AG09309 (cell line): ENCODE data around the gene MCCC1.

ENCODE experiments used
- DNase-seq: peaks from one replicate; pipeline ENCODE4 v3.0.0-alpha.2; 2010; ENCODE audit warnings: low read depth
- H3K4me3 ChIP-seq: 2 replicates; pipeline ENCODE4 v1.5.1; 2011; ENCODE audit warnings: mild to moderate bottlenecking, low read depth, low read length, moderate library complexity; ENCODE audit not compliant: control insufficient read depth
- CTCF ChIP-seq: IDR thresholded peaks from 2 replicates; pipeline ENCODE4 v1.5.1; 2011; ENCODE audit warnings: mild to moderate bottlenecking, low read depth, low read length, inconsistent platforms; ENCODE audit not compliant: insufficient read depth, control insufficient read depth; ENCODE audit errors: missing control alignments

Gene MCCC1

GRCh38 chr3:183131186-183131725 is 32.0 kb upstream of the MCCC1 start:
- no peak overlapping the region for H3K4me3 ChIP-seq
- no peak for TF ChIP-seq CTCF
- no peak for DNase-seq

DNA sequence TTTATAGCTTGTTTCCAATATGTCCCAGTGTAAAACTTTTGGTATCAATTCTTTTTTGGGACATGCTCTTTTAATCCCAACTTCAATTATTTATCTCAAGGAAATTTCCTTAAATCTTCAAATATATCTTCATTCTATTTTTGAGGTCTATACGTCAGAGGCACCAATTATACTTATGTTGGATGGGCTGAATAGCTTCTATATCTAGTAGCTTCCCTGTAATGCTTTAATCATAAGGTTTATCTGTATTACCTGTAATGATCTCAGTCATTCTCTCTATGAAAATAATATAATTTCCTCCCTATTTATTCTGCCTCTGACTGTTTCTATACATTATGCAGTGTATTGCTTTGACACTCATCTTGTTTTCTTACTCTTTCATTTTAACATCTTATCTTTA is 29.9 kb upstream of the MCCC1 start:
- H3K4me3 ChIP-seq = no peak overlapping the region
- no peak for TF ChIP-seq CTCF
- DNase-seq = no peak

GRCh38 chr3:183128709-183129108 is 29.4 kb upstream of the MCCC1 start:
- DNase-seq = no peak
- no peak overlapping the region for H3K4me3 ChIP-seq
- no peak for TF ChIP-seq CTCF

DNA sequence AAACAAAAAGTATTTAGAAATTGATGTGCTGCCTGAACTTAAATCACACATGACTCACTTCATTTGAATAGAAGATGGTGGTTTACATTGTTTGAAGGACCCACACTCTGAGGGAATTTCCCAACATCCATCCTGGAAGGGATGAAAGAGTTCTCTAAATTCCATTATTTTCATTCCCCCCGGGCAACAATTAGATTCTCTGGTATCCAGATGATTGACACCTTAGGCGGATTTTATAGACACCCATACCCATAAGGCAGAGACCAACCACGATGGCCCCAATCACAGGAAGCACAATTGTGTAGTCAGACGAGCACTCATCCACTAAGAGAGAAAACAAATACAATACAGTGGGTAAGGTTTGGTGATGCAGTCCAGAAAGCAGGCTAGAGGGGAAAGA is 24.6 kb upstream of the MCCC1 start:
- no peak overlapping the region for H3K4me3 ChIP-seq
- DNase-seq = no peak
- TF ChIP-seq CTCF = no peak

- peak; percentile 32 for DNase-seq
- peak; percentile 66 for TF ChIP-seq CTCF
- H3K4me3 ChIP-seq = no peak overlapping the region
Measured at GRCh38 chr3:183122257-183122932, 23.1 kb upstream of the MCCC1 start.

DNA sequence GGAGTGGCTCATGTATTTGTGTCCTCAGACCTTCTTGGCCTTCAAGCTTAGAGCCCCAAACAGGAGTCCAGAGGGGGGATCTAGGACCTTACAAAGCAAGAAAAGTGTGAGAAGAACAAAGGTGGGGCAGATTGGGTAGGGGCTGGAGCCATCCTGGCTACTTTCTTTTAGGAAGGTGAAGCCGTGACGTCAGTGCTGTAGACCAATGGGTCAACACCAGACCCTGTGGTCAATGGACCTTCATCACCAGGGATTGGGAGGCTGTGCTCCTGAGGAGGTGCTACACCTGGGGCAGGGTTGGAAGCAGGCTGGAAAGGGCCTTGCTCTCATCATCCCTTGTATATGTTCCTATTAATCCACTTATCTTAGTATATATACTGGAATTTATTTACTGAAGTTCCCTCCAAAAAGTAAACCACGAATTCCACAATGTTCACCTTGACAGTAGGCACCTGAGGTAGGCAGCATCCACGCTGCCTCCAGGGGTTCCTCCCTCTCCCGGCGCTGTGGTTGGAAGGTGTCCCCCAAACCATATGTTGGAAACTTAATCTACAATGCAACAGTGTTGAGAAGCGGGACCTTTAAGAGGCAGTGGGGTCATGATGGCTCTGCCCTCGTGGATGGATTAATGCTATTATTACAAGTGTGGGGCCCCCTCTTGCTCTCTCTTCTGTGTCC is 21.4 kb upstream of the MCCC1 start:
- TF ChIP-seq CTCF = no peak

More for the DNA sequence above, 21.4 kb upstream of the MCCC1 start:
- DNase-seq = no peak
- H3K4me3 ChIP-seq = no peak overlapping the region
